Omental fat pad (tissue), 4 donors: ENCODE measurements around the gene OTUB1. TPM values are rescaled to one million over a fixed set of nuclear protein-coding genes. Genes with fewer than 3 reads are reported as not detected.

ENCODE experiments used
- ATAC-seq: fragments of 150-250 bp; one replicate; pipeline ENCODE4 v1.9.1; 2016; ENCODE audit warnings: mild to moderate bottlenecking, moderate library complexity; ENCODE audit not compliant: low FRiP score
- DNase-seq: peaks from one replicate; pipeline ENCODE4 v3.0.0-alpha.2; 2019; ENCODE audit warnings: low spot score
- CTCF ChIP-seq, 3 donors: fragments of 450-650 bp; IDR thresholded peaks; one replicate each; pipeline ENCODE4 v1.5.1; 2016 to 2017; ENCODE audit warnings: antibody characterized with exemption in 3 of 3, mild to moderate bottlenecking in 3 of 3, moderate library complexity in 2 of 3
- total RNA-seq, 4 donors: library from RNA; depleted of rRNA; stranded (reverse); fragments of >200 nt; gene quantifications; one replicate each; pipeline ENCODE4 v1.1.0, GENCODE V29; 2016

The OTUB1 gene
- total RNA-seq, 4 donors from 2014 or later = 44.4 to 59.2 (median 52.5) TPM

- ATAC-seq = no peak
- no peak for DNase-seq
- no peak for TF ChIP-seq CTCF (IDR thresholded peaks at IDR 0.05)
These were observed 7.5 kb upstream of the OTUB1 start for GRCh38 chr11:63978551-63979239.

GRCh38 chr11:63979426-63979825 lies 6.8 kb upstream of the OTUB1 start:
- no peak for TF ChIP-seq CTCF (IDR thresholded peaks at IDR 0.05)
- no peak for ATAC-seq
- DNase-seq = no peak

DNA sequence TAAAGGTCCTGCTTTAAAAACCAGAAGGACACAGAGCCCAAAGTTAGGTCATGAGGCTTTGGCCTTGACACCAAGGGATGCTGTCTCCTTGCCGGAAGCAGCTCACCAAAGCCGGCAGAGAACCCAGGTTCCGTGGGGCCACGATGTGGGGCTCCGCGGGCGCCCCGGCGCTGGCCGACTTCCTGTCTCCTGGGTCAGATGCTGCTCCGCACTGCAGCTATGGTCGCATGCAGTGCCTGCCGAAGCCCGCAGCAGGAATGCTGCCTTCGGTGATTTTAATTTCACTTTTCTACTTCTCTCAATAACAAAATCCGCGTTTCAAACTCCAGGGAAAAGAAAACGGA lies 454 bp upstream of the OTUB1 start:
- DNase-seq = no peak
- ATAC-seq = no peak
- TF ChIP-seq CTCF (IDR thresholded peaks at IDR 0.05) = no peak

GRCh38 chr11:63986932-63987513 lies 785 bp downstream of the OTUB1 start:
- ATAC-seq = no peak
- TF ChIP-seq CTCF (IDR thresholded peaks at IDR 0.05) = no peak
- no peak for DNase-seq

- DNase-seq = no peak
- TF ChIP-seq CTCF (IDR thresholded peaks at IDR 0.05) = no peak
- ATAC-seq = no peak
These were observed 5.3 kb downstream of the OTUB1 start for GRCh38 chr11:63991558-63991957.

DNA sequence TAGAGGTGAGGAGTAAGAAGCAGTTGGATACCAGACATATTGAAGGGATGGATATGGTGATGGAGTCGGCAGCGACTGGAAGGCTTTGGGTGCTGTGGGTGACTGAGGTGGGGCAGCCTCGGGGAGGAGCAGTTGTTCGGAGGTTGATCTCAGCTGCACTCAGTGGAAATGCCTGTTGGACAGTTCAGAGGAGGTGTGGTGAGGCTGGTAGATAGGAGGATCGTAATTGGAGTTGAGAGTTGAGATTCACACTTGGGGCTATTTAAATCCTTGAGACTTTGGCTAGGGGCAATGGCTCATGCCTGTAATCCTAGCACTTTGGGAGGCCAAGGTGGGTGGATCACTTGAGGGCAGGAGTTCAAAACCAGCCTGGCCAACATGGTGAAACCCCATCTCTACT lies 6.9 kb downstream of the OTUB1 start:
- ATAC-seq = no peak

More for the DNA sequence above, 6.9 kb downstream of the OTUB1 start:
- no peak for TF ChIP-seq CTCF (IDR thresholded peaks at IDR 0.05)
- no peak for DNase-seq
